OCI-LY1 (cell line): Measurements from ENCODE around the gene SFXN4.

Source experiments
- EZH2 ChIP-seq: fragments of 200-600 bp; sonication (generic), shearing (Covaris generic); IDR thresholded peaks from 2 replicates; pipeline ENCODE4 v1.8.0; 2017; ENCODE audit warnings: borderline replicate concordance, mixed run types, mild to moderate bottlenecking, antibody characterized with exemption, low read length, moderate library complexity, mixed read lengths
- TF ChIP-seq, protein P1 (sequence below): fragments of 200-600 bp; sonication (generic), shearing (Covaris generic); IDR thresholded peaks from 2 replicates; pipeline ENCODE4 v1.5.1; 2017; ENCODE audit warnings: mild to moderate bottlenecking, antibody characterized with exemption, low read length, moderate library complexity, mixed read lengths

DNA sequence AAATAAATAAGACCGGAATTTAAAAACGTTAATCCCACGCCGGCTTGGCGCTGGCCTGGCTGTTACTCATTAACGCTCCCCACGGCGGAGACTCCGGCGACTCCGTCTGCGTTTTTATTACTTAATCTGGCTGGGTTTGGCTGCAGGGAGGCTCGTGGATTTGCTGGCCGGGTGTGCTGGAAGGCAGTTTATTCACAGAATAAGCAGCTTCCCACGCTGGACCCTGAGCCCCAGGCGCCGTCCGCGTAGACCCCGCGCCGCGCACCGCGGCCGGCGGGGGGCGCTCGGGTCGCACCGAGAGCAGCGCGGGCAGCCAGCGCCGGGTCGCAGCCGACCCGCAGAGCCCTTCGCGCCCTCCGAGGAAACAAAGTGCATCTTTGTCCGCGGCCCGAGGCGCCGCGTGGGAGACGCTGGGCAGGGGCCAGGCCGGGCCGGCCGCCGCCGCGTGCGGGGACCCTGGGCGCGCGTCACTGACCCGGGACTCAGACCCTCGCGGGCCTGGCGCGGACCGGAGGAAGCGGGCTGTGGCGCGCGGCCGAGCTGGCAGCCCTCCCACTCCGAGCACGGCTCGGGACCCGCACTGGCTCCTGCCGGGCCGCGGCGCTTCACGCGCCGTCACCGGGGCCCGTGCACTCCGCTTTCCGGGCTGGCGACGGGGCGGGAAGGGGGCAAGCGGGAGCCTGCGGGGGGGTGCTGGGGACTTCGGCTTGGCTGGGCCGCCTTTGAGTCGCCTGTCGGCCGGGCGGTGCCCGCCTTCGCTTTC, 41.3 kb upstream of the SFXN4 start:
- TF ChIP-seq, protein P1, sequence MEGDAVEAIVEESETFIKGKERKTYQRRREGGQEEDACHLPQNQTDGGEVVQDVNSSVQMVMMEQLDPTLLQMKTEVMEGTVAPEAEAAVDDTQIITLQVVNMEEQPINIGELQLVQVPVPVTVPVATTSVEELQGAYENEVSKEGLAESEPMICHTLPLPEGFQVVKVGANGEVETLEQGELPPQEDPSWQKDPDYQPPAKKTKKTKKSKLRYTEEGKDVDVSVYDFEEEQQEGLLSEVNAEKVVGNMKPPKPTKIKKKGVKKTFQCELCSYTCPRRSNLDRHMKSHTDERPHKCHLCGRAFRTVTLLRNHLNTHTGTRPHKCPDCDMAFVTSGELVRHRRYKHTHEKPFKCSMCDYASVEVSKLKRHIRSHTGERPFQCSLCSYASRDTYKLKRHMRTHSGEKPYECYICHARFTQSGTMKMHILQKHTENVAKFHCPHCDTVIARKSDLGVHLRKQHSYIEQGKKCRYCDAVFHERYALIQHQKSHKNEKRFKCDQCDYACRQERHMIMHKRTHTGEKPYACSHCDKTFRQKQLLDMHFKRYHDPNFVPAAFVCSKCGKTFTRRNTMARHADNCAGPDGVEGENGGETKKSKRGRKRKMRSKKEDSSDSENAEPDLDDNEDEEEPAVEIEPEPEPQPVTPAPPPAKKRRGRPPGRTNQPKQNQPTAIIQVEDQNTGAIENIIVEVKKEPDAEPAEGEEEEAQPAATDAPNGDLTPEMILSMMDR: peak; percentile 61
- no peak for TF ChIP-seq EZH2
